GM23338 (cell line): ENCODE results near the gene GSTT2B.
"Not testable (repeated sequence)": the region's sequence is repeated elsewhere in the genome, so short reads cannot be mapped to it uniquely, and the experiment has no call there.

ENCODE experiments used
- TF ChIP-seq, protein P1 (sequence below), 2 experiments: fragments of 200-600 bp in 1 of 2; sonication (generic) in 1 of 2; conservative IDR thresholded peaks; 2 replicates each; pipeline versions ENCODE4 v1.5.1 to v1.6.1; 2016 to 2017; ENCODE audit warnings: antibody characterized with exemption in 2 of 2, low read depth in 2 of 2, mild to moderate bottlenecking in 2 of 2, moderate library complexity in 1 of 2
- TF ChIP-seq, protein P2 (sequence below): IDR thresholded peaks from one replicate; pipeline ENCODE4 v1.6.1; 2018; ENCODE audit warnings: antibody characterized with exemption; ENCODE audit not compliant: unreplicated experiment

DNA sequence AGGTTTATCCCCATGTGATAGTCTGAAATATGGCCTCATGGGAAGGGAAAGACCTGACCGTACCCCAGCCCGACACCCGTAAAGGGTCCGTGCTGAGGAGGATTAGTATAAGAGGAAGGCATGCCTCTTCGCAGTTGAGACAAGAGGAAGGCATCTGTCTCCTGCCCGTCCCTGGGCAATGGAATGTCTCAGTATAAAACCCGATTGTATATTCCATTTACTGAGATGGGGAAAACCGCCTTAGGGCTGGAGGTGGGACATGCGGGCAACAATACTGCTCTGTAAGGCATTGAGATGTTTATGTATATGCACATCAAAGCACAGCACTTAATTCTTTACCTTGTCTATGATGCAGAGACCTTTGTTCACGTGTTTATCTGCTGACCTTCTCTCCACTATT, 53.6 kb downstream of the GSTT2B start:
- TF ChIP-seq, protein P1, sequence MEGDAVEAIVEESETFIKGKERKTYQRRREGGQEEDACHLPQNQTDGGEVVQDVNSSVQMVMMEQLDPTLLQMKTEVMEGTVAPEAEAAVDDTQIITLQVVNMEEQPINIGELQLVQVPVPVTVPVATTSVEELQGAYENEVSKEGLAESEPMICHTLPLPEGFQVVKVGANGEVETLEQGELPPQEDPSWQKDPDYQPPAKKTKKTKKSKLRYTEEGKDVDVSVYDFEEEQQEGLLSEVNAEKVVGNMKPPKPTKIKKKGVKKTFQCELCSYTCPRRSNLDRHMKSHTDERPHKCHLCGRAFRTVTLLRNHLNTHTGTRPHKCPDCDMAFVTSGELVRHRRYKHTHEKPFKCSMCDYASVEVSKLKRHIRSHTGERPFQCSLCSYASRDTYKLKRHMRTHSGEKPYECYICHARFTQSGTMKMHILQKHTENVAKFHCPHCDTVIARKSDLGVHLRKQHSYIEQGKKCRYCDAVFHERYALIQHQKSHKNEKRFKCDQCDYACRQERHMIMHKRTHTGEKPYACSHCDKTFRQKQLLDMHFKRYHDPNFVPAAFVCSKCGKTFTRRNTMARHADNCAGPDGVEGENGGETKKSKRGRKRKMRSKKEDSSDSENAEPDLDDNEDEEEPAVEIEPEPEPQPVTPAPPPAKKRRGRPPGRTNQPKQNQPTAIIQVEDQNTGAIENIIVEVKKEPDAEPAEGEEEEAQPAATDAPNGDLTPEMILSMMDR (conservative IDR thresholded peaks at IDR 0.05; ENCODE audit: low read depth in 2 of 2): not testable (repeated sequence)
- TF ChIP-seq, protein P2, sequence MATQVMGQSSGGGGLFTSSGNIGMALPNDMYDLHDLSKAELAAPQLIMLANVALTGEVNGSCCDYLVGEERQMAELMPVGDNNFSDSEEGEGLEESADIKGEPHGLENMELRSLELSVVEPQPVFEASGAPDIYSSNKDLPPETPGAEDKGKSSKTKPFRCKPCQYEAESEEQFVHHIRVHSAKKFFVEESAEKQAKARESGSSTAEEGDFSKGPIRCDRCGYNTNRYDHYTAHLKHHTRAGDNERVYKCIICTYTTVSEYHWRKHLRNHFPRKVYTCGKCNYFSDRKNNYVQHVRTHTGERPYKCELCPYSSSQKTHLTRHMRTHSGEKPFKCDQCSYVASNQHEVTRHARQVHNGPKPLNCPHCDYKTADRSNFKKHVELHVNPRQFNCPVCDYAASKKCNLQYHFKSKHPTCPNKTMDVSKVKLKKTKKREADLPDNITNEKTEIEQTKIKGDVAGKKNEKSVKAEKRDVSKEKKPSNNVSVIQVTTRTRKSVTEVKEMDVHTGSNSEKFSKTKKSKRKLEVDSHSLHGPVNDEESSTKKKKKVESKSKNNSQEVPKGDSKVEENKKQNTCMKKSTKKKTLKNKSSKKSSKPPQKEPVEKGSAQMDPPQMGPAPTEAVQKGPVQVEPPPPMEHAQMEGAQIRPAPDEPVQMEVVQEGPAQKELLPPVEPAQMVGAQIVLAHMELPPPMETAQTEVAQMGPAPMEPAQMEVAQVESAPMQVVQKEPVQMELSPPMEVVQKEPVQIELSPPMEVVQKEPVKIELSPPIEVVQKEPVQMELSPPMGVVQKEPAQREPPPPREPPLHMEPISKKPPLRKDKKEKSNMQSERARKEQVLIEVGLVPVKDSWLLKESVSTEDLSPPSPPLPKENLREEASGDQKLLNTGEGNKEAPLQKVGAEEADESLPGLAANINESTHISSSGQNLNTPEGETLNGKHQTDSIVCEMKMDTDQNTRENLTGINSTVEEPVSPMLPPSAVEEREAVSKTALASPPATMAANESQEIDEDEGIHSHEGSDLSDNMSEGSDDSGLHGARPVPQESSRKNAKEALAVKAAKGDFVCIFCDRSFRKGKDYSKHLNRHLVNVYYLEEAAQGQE: not testable (repeated sequence)
